Endothelial cell of hepatic sinusoid (primary cell): ENCODE results near the gene VPS29.
"Not testable (repeated sequence)": the region's sequence is repeated elsewhere in the genome, so short reads cannot be mapped to it uniquely, and the experiment has no call there.

ENCODE experiments used
- in situ Hi-C: cut with HindIII; loops from 2 replicates; pipeline ENCODE4 v1.10.0; 2017; ENCODE audit warnings: low sequenced_read_pairs

VPS29 gene

GRCh38 chr12:110528277-110528839 lies 26.4 kb upstream of the VPS29 start:
- in situ Hi-C loops: no loop called here

GRCh38 chr12:110520876-110521712 lies 19.2 kb upstream of the VPS29 start:
- in situ Hi-C loops: not testable (repeated sequence)

- in situ Hi-C loops: not testable (repeated sequence)
Observed at GRCh38 chr12:110518014-110518413, 16.1 kb upstream of the VPS29 start.

- in situ Hi-C loops: no loop called here
Observed at GRCh38 chr12:110516995-110517394, 15.1 kb upstream of the VPS29 start.

DNA sequence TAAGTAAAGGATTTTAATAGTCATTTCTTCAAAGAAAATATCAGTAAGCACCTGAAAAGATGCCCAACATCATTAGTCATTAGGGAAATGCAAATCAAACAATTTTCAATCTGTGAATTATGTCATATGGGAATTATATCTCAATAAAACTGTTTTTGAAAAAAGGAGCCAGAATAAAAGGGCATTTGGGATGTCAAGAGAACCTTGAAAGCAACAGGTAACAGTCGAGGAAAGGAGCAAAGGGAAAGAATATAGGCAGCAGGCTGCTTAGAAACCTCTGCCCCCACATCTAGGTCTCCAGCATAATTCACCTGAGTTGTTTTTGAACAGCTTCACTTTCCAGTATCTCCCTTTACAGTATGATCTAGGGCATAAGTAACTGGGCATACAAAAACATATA lies 12.5 kb upstream of the VPS29 start:
- in situ Hi-C loops: no loop called here

DNA sequence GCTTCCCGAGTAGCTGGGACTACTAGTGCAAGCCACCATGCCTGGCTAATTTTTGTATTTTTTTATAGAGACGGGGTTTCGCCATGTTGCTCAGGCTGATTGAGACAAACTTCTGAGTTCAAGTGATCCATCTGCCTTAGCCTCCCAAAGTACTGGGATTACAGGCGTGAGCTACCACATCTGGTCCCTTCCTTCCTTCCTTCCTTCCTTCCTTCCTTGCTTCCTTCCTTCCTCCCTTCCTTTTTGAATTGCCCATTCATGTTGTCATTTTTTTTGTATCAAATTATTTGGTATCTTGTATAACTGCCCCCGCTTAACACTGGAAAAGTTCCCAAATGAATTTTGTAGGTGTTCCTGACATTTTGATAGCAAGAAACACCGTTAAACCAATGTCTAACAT lies 11.9 kb upstream of the VPS29 start:
- in situ Hi-C loops: no loop called here

DNA sequence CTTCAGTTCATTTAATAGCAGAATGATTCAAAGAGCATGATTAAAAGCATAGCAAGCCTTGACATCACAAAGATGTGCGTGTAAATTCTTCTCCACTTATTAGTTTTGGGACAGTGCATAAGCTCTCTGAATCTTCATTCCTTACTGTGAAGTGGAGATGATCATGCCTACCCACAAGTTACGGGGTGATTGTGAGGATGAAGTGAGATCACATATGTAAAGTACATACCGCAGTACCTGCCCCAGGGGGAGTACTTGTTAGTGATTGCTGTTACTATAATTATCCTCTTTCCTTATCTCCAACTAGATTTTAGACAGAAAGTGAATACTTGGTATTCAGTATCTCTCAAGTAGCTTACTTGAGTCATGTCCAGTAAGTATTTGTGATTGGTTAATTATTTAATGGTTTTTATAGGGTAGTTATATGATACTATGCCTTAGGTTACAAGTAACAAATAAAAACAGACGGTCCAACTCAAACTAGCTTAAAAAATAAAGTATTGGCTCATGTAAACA lies 6.2 kb upstream of the VPS29 start:
- in situ Hi-C loops: loop anchor here (10.0 kb wide), 1 partner anchor 123 kb away; no protein-coding TSS in a partner anchor

DNA sequence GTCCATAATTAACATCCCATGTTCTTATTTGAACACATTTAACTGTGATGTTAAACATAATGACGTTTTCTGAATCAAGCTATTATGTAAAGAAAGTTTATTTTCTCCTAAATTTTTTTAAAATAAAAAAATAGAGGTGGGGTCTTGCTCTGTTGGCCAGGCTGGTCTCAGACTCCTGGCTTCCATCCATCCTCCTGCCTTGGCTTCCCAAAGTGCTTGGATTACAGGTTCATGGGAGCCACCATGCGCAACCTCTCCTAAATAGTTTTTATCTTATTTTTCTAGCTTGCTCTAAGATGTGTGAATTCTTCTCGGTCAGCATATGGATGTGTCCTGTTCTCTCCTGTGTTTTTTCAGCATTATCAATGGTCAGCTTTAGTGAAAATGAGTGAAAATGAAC lies 3.4 kb upstream of the VPS29 start:
- in situ Hi-C loops: loop anchor here (10.0 kb wide), 1 partner anchor 121 kb away; no protein-coding TSS in a partner anchor

DNA sequence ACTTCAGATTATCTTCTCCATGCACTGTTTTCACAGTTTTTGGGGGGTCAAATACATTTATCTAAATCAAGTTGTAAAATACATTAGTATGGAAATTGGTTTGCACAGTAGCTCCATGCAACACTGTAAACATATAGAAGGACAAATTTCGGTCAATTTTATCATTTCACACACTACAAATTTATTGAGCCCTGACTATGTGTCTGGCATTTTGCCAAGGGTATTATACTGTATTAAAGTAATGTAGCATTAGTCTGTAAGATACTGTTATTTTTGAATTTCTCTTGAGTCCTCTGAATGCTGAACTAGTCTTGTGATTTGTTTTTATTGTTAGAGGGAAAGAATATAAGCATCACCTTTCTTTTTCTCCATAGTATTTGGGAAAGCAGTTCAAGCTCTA lies 1.5 kb upstream of the VPS29 start:
- in situ Hi-C loops: loop anchor here (10.0 kb wide), 1 partner anchor 119 kb away; no protein-coding TSS in a partner anchor

GRCh38 chr12:110501399-110501751 lies 536 bp downstream of the VPS29 start:
- in situ Hi-C loops: loop anchor here (10.0 kb wide), 1 partner anchor 117 kb away; no protein-coding TSS in a partner anchor

- in situ Hi-C loops: no loop called here
Observed at GRCh38 chr12:110498984-110499706, 2.8 kb downstream of the VPS29 start.

DNA sequence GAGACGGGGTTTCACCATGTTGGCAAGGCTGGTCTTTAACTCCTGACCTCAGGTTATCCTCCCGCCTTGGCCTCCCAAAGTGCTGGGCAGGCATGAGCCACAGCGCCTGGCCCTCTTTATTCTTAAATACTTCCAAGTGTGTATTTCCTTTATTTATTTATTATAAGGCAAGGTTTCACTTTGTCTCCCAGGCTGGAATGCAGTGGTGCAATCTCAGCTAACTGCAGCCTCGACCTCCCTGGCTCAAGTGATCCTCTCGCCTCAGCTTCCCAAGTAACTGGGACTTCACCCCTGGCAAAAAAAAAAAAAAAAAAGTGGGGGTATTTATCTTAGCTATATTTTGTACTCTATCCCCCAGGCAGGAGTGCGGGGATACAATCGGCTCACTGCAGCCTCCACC lies 26.5 kb downstream of the VPS29 start:
- in situ Hi-C loops: no loop called here

DNA sequence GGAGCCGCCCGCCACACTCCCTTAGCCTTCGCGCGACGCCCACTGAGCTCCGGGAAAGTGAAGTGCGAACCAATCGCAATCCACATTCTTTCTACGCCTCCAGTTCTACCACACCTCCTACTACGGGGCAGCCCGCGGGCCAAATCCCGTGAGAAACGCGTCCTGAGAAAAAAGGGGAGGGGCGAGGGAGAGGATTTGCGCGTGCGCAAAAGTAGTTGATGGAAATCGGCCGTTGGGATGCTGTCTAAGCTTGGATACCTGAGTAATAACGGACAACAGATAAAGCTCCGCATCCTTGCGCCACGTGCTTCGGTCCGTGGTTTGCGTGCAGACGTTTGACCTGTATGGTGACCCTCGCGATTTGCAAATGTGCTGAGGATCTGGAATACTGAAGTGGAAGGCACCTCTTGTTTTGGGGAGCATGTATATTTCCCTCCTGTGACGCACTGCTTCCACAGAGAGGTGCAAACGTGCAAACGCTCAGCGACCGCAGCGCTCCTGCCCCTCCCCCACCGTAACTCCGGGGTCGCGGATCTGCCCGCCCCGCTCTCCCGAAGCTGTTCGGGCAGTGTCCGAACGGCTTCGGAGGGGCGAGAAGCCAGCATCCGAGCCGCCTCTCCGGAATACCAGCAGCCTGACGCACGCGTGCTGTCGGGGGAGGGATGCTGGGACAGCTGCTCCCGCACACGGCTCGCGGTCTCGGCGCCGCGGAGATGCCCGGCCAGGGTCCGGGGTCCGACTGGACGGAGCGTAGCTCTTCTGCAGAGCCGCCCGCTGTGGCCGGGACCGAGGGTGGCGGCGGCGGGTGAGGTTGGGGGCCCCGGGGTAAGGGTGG lies 33.5 kb downstream of the VPS29 start, which contains the start of the genes FAM216A and GPN3:
Gene FAM216A, plus strand, starts transcription at position 632 of the 835 bp plus-strand sequence. Its CDS starts 31 bp downstream, at position 663.
Gene GPN3, minus strand, starts transcription at position 44 of the 835 bp plus-strand sequence. CDS start 54 bp downstream, outside the sequence.
- in situ Hi-C loops: loop anchor here (5.0 to 10.0 kb wide), 2 partner anchors 84 to 134 kb away; no protein-coding TSS in a partner anchor

- in situ Hi-C loops: loop anchor here (5.0 to 10.0 kb wide), 2 partner anchors 83 to 134 kb away; no protein-coding TSS in a partner anchor
Observed at GRCh38 chr12:110467847-110468213, 34.1 kb downstream of the VPS29 start.

GRCh38 chr12:110466791-110467190 lies 35.1 kb downstream of the VPS29 start:
- in situ Hi-C loops: loop anchor here (5.0 to 10.0 kb wide), 2 partner anchors 82 to 136 kb away; no protein-coding TSS in a partner anchor

GRCh38 chr12:110465765-110466164 lies 36.1 kb downstream of the VPS29 start:
- in situ Hi-C loops: loop anchor here (5.0 to 10.0 kb wide), 2 partner anchors 81 to 137 kb away; no protein-coding TSS in a partner anchor

- in situ Hi-C loops: loop anchor here (5.0 to 10.0 kb wide), 2 partner anchors 80 to 137 kb away; no protein-coding TSS in a partner anchor
Observed at GRCh38 chr12:110465024-110465423, 36.9 kb downstream of the VPS29 start.

GRCh38 chr12:110461189-110461588 lies 40.7 kb downstream of the VPS29 start:
- in situ Hi-C loops: loop anchor here (10.0 kb wide), 1 partner anchor 76 kb away; no protein-coding TSS in a partner anchor

DNA sequence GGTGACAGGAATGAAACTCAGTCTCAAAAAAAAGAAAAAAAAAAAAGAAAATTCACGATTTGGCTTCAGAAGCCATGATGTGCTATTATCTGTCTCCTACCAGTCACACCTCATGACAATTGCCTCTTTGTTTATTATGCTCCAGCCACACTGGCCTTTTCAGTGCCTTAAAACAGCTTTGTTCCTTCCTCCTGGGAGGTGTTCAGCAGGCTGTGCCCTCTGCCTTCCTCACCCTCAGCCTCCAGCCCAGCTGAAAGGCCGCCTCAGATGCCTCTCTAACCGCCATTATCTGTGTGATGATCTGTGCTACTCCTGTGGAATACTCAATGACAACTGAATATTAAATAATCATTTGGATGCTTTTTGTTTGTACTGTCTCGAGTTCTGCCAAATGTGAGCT lies 43.2 kb downstream of the VPS29 start:
- in situ Hi-C loops: no loop called here
